Measurements from ENCODE around the gene TCL1A. TPM values are rescaled to one million over a fixed set of nuclear protein-coding genes. Genes with fewer than 3 reads are reported as not detected.

Gene TCL1A
- polyA plus RNA-seq, 1 donor (not counting 4 experiments of a cell fraction or from before 2014, with no cell fraction given): not detected

GRCh38 chr14:95697764-95698163 lies 16.2 kb downstream of the TCL1A start:
- H3K79me2 ChIP-seq (ENCODE audit: control insufficient read depth, insufficient read depth, low read length): no peaks in the 10 kb centered on the region
- dilution Hi-C loops (cut with MboI; ENCODE audit: extremely low pct_ligation_motif_present, low sequenced_read_pairs): no loop called here

GRCh38 chr14:95696741-95697140 lies 17.2 kb downstream of the TCL1A start:
- Histone ChIP-seq H3K4me1 (ENCODE audit: control insufficient read depth, extremely low read depth, insufficient read depth, low read length) (no peaks in the 10 kb centered on the region), H3K9me3 (ENCODE audit: control insufficient read depth, low read depth, low read length) (no peaks in the 10 kb centered on the region), H2AFZ (ENCODE audit: control insufficient read depth, low read length) (no peak overlapping the region), H3K4me2 (ENCODE audit: control insufficient read depth, extremely low read depth, insufficient read depth, low read depth, low read length) (no peak overlapping the region), H3K36me3 (ENCODE audit: control insufficient read depth in 2 of 2, extremely low read depth in 1 of 2, insufficient read depth in 2 of 2, low read length in 2 of 2) (no peaks in the 10 kb centered on the region), H3K9me1 (ENCODE audit: control insufficient read depth, extremely low read depth, insufficient read depth, low read length) (no peaks in the 10 kb centered on the region), H3K27ac (ENCODE audit: control insufficient read depth, insufficient read depth, low read length) (no peak overlapping the region), H3K27me3 (ENCODE audit: control insufficient read depth, extremely low read depth, insufficient read depth, low read length) (no peaks in the 10 kb centered on the region), H3K79me2 (ENCODE audit: control insufficient read depth, insufficient read depth, low read length) (no peaks in the 10 kb centered on the region), H3K4me3 (ENCODE audit: control insufficient read depth in 2 of 3, extremely low read depth in 1 of 3, insufficient read depth in 2 of 3, low read depth in 1 of 3, low read length in 3 of 3) (no peak overlapping the region), H3K9ac (ENCODE audit: control insufficient read depth, extremely low read depth, insufficient read depth, low read length) (no peak overlapping the region), H4K20me1 (ENCODE audit: control insufficient read depth, extremely low read depth, insufficient read depth, low read length) (no peaks in the 10 kb centered on the region)
- TF ChIP-seq EZH2 (IDR thresholded peaks at IDR 0.05; ENCODE audit: low read length) (no peak), CTCF (optimal IDR thresholded peaks at IDR 0.05 in 1 of 3, IDR thresholded peaks at IDR 0.05 in 1 of 3, conservative IDR thresholded peaks at IDR 0.05 in 1 of 3; ENCODE audit: extremely low read depth in 1 of 3, insufficient read depth in 2 of 3, low read length in 3 of 3) (no peak)
- FAIRE-seq: no peak
- dilution Hi-C loops (cut with MboI; ENCODE audit: extremely low pct_ligation_motif_present, low sequenced_read_pairs): no loop called here
- no peak for DNase-seq (ENCODE audit: low read depth, low spot score)

More at GRCh38 chr14:95697764-95698163, 16.2 kb downstream of the TCL1A start:
- Histone ChIP-seq H4K20me1 (ENCODE audit: control insufficient read depth, extremely low read depth, insufficient read depth, low read length) (no peaks in the 10 kb centered on the region), H3K36me3 (ENCODE audit: control insufficient read depth in 2 of 2, extremely low read depth in 1 of 2, insufficient read depth in 2 of 2, low read length in 2 of 2) (no peaks in the 10 kb centered on the region), H3K9me3 (ENCODE audit: control insufficient read depth, low read depth, low read length) (no peaks in the 10 kb centered on the region), H3K27me3 (ENCODE audit: control insufficient read depth, extremely low read depth, insufficient read depth, low read length) (no peaks in the 10 kb centered on the region), H3K4me2 (ENCODE audit: control insufficient read depth, extremely low read depth, insufficient read depth, low read depth, low read length) (no peak overlapping the region), H3K4me1 (ENCODE audit: control insufficient read depth, extremely low read depth, insufficient read depth, low read length) (no peaks in the 10 kb centered on the region), H3K9ac (ENCODE audit: control insufficient read depth, extremely low read depth, insufficient read depth, low read length) (no peak overlapping the region), H3K9me1 (ENCODE audit: control insufficient read depth, extremely low read depth, insufficient read depth, low read length) (no peaks in the 10 kb centered on the region), H3K4me3 (ENCODE audit: control insufficient read depth in 2 of 3, extremely low read depth in 1 of 3, insufficient read depth in 2 of 3, low read depth in 1 of 3, low read length in 3 of 3) (no peak overlapping the region), H3K27ac (ENCODE audit: control insufficient read depth, insufficient read depth, low read length) (no peak overlapping the region), H2AFZ (ENCODE audit: control insufficient read depth, low read length) (no peak overlapping the region)
- TF ChIP-seq CTCF (optimal IDR thresholded peaks at IDR 0.05 in 1 of 3, IDR thresholded peaks at IDR 0.05 in 1 of 3, conservative IDR thresholded peaks at IDR 0.05 in 1 of 3; ENCODE audit: extremely low read depth in 1 of 3, insufficient read depth in 2 of 3, low read length in 3 of 3) (no peak), EZH2 (IDR thresholded peaks at IDR 0.05; ENCODE audit: low read length) (no peak)
- FAIRE-seq: no peak
- no peak for DNase-seq (ENCODE audit: low read depth, low spot score)

Measured in keratinocyte (primary cell).